Smooth muscle cell (in vitro differentiated cells): ENCODE results near the gene NME7. TPM values are rescaled to one million over a fixed set of nuclear protein-coding genes. Genes with fewer than 3 reads are reported as not detected.

Experiments used
- DNase-seq: peaks from one replicate; lab custom pipeline; 2025; ENCODE audit not compliant: unreplicated experiment; lab: John Stamatoyannopoulos, UW
- H2AFZ ChIP-seq: fragments of 200-600 bp; sonication (generic); 2 replicates; pipeline ENCODE4 v1.6.0; 2016; ENCODE audit warnings: antibody characterized with exemption, low read depth, mild to moderate bottlenecking
- H3F3A ChIP-seq: fragments of 200-600 bp; sonication (generic); 2 replicates; pipeline ENCODE4 v1.6.0; 2017; ENCODE audit warnings: antibody characterized with exemption, low read depth
- H3K27ac ChIP-seq: fragments of 200-600 bp; sonication (generic); 2 replicates; pipeline ENCODE4 v1.5.1; 2016; ENCODE audit warnings: low read depth, mild to moderate bottlenecking
- H3K27me3 ChIP-seq: fragments of 200-600 bp; sonication (generic); 2 replicates; pipeline ENCODE4 v1.6.1; 2016; ENCODE audit warnings: low read depth, mild to moderate bottlenecking
- H3K36me3 ChIP-seq: fragments of 200-600 bp; sonication (generic); 2 replicates; pipeline ENCODE4 v1.5.1; 2016; ENCODE audit warnings: low read depth
- H3K4me1 ChIP-seq: fragments of 200-600 bp; sonication (generic); 2 replicates; pipeline ENCODE4 v1.5.1; 2016; ENCODE audit warnings: low read depth
- H3K4me2 ChIP-seq: fragments of 200-600 bp; sonication (generic); 2 replicates; pipeline ENCODE4 v1.6.0; 2016; ENCODE audit warnings: mild to moderate bottlenecking
- H3K4me3 ChIP-seq: fragments of 200-600 bp; sonication (generic); 2 replicates; pipeline ENCODE4 v1.5.1; 2016; ENCODE audit warnings: mild to moderate bottlenecking
- H3K79me2 ChIP-seq: fragments of 200-600 bp; sonication (generic); 2 replicates; pipeline ENCODE4 v1.6.0; 2016; ENCODE audit warnings: low read depth, mild to moderate bottlenecking
- H3K9ac ChIP-seq: fragments of 200-600 bp; sonication (generic); 2 replicates; pipeline ENCODE4 v1.6.0; 2016; ENCODE audit warnings: low read depth
- H3K9me3 ChIP-seq: fragments of 200-600 bp; sonication (generic); replicated peaks from 2 replicates; pipeline ENCODE4 v1.5.1; 2016; ENCODE audit warnings: low read depth
- H4K20me1 ChIP-seq: fragments of 200-600 bp; sonication (generic); 2 replicates; pipeline ENCODE4 v1.6.0; 2016; ENCODE audit warnings: low read depth
- CTCF ChIP-seq: fragments of 200-600 bp; sonication (generic); IDR thresholded peaks from 2 replicates; pipeline ENCODE4 v1.5.1; 2017; ENCODE audit warnings: borderline replicate concordance, mild to moderate bottlenecking, antibody characterized with exemption; ENCODE audit not compliant: insufficient read depth, poor library complexity, severe bottlenecking
- WGBS: methylation state at CpG from one replicate; pipeline ENCODE4 v1.1.7; 2016; ENCODE audit warnings: low lambda C conversion rate; 5-methylcytosine and 5-hydroxymethylcytosine counted together
- polyA plus RNA-seq: library from polyadenylated mRNA; unstranded; fragments of >200 nt; fragmentation: Nextera tagmentation; extraction: Ambion mirVana; gene quantifications from 2 replicates; pipeline ENCODE4 v1.2.1, GENCODE V29; 2016
- total RNA-seq: library from RNA; depleted of rRNA; stranded (reverse); fragments of >200 nt; gene quantifications from 2 replicates; pipeline ENCODE4 v1.2.3, GENCODE V29; 2014

The NME7 gene
- total and polyA plus RNA-seq, 2 experiments from 2014 or later, result 26.5 to 77.8 TPM

DNA sequence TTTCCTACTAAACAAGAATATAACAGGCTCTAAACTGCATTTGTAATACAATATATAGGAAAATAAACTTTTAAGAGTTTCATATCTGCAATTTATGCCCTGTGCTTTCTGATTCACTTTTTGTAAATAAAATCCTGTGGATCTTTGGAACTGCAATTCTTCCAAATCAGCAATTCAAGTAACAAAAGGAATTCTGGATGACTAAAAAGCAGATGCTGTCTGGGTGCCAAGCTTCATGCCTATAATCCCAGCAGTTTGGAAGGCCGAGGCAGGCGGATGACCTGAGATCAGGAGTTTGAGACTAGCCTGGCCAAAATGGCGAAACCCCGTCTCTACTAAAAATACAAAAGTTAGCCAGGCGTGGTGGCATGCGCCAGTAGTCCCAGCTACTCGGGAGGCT, 6.3 kb downstream of the NME7 start:
- no peak overlapping the region for H2AFZ ChIP-seq
- no peak overlapping the region for H3K9ac ChIP-seq
- no peaks in the 10 kb centered on the region for H3K9me3 ChIP-seq
- no peaks in the 10 kb centered on the region for H4K20me1 ChIP-seq
- H3K4me1 ChIP-seq, result peaks cover 5% of the 10 kb centered on the region
- peaks cover 64% of the 10 kb centered on the region for H3K79me2 ChIP-seq
- WGBS, result 95% methylated on average over 7 of the region's 7 CpGs
- TF ChIP-seq CTCF, result no peak
- H3K36me3 ChIP-seq, result no peaks in the 10 kb centered on the region
- H3K27me3 ChIP-seq, result no peaks in the 10 kb centered on the region
- no peak overlapping the region for H3K4me3 ChIP-seq
- no peak overlapping the region for H3K27ac ChIP-seq
- H3F3A ChIP-seq, result no peaks in the 10 kb centered on the region
- no peak for DNase-seq
- H3K4me2 ChIP-seq, result no peak overlapping the region

DNA sequence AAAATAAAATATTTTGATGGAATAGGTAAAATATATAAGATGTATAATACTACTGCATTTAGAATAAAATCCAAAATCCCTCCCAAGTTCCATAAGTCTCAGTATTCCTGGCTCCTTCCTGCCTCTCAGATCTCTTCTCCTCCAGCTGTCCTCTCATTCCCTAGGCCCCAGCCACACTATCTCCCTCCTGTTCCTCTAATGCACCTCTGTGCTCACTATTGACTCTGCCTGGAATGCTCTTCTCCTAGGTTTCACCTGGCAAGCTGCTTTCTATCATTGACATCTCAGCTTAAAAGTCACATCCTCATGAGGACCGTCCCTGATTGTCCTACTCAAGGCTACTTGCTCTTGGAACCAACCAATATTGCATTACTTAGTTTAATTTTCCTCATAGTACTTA, 7.2 kb downstream of the NME7 start:
- no peaks in the 10 kb centered on the region for H3F3A ChIP-seq

DNA sequence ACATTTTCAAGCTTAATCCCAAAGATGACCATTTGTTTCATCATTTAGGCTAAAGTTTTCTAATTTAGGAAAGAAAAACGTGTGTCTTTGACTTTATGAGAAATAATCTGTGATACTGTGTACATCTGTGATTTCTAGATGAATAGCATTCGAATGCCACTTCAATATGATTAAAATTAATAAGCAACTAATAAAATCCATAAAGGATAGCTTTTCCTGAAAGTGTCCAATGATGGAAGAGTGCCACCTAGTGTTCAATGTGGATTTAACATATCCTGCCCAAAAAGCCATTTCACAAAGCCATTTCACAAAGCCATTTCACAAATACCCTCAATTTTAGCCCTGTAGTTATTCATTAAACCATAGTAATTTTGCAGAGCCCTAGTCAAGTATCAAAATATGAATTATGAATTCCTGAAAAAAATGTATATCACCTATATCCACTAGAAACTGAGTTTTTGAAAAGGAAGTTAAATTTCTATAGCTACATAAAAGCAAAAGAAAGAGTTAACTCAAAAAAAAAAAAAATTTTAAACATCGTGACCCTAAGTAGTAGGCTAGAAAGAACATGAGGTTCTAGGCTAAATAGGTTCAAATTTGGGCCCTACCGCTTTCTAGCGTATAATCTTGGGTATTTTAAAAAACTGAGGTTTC, 19.1 kb downstream of the NME7 start:
- H4K20me1 ChIP-seq, result no peaks in the 10 kb centered on the region
- no peaks in the 10 kb centered on the region for H3F3A ChIP-seq
- no peak overlapping the region for H2AFZ ChIP-seq
- 47% methylated on average over 5 of the region's 5 CpGs for WGBS
- no peak overlapping the region for H3K9ac ChIP-seq
- H3K4me1 ChIP-seq, result peaks cover 5% of the 10 kb centered on the region
- peak overlapping the region; percentile 39 for H3K4me2 ChIP-seq
- H3K4me3 ChIP-seq, result no peak overlapping the region
- no peak overlapping the region for H3K27ac ChIP-seq
- peaks cover 37% of the 10 kb centered on the region for H3K79me2 ChIP-seq
- no peaks in the 10 kb centered on the region for H3K36me3 ChIP-seq
- no peak for DNase-seq
- TF ChIP-seq CTCF, result peak; percentile 89
- no peaks in the 10 kb centered on the region for H3K27me3 ChIP-seq
- H3K9me3 ChIP-seq, result no peaks in the 10 kb centered on the region

More for the DNA sequence above, 7.2 kb downstream of the NME7 start:
- no peaks in the 10 kb centered on the region for H3K36me3 ChIP-seq
- peaks cover 55% of the 10 kb centered on the region for H3K79me2 ChIP-seq
- H2AFZ ChIP-seq, result no peak overlapping the region
- 94% methylated on average over 1 of the region's 1 CpG for WGBS
- DNase-seq, result no peak
- no peaks in the 10 kb centered on the region for H3K9me3 ChIP-seq
- H3K27ac ChIP-seq, result no peak overlapping the region
- peaks cover 5% of the 10 kb centered on the region for H3K4me1 ChIP-seq
- no peak overlapping the region for H3K4me2 ChIP-seq
- H3K9ac ChIP-seq, result no peak overlapping the region
- H3K4me3 ChIP-seq, result no peak overlapping the region
- H4K20me1 ChIP-seq, result no peaks in the 10 kb centered on the region
- TF ChIP-seq CTCF, result no peak
- H3K27me3 ChIP-seq, result no peaks in the 10 kb centered on the region

GRCh38 chr1:169347688-169348382, 19.8 kb downstream of the NME7 start:
- Histone ChIP-seq H3K79me2 (peaks cover 32% of the 10 kb centered on the region), H3K27ac (no peak overlapping the region), H3K4me3 (no peak overlapping the region), H3K4me2 (peak overlapping the region; percentile 39), H3K9ac (no peak overlapping the region), H2AFZ (no peak overlapping the region), H3K4me1 (peaks cover 5% of the 10 kb centered on the region), H3K27me3 (no peaks in the 10 kb centered on the region), H3K9me3 (no peaks in the 10 kb centered on the region), H4K20me1 (no peaks in the 10 kb centered on the region), H3F3A (no peaks in the 10 kb centered on the region), H3K36me3 (no peaks in the 10 kb centered on the region)
- 67% methylated on average over 2 of the region's 2 CpGs for WGBS
- DNase-seq, result no peak
- TF ChIP-seq CTCF, result no peak
